A549 (cell line): Measurements from ENCODE around the gene ALG6. TPM values are rescaled to one million over a fixed set of nuclear protein-coding genes. Genes with fewer than 3 reads are reported as not detected.

Source experiments
- ATAC-seq, 2 experiments: fragments of 200-7000 bp in 1 of 2; fragments of >200 bp in 1 of 2; cut with Nextera tagmentation in 1 of 2; cut with Tn5 transposase in 1 of 2; 3 replicates each; pipeline versions ENCODE4 v1.8.0 to v1.9.1; 2018 to 2020; ENCODE audit warnings: mild to moderate bottlenecking in 1 of 2, moderate library complexity in 1 of 2
- CTCF ChIA-PET: fragments of 300-600 bp; sonication (Branson Sonifier 250); formaldehyde crosslinking; extraction: SDS; loops from one replicate; lab custom pipeline; 2021; ENCODE audit warnings: antibody characterized with exemption, inconsistent platforms; lab: Yijun Ruan, JAX
- POLR2A ChIA-PET: fragments of 350-600 bp; formaldehyde crosslinking; extraction: SDS; loops from one replicate; lab custom pipeline; 2021; ENCODE audit warnings: antibody characterized with exemption, inconsistent platforms; lab: Yijun Ruan, JAX
- DNase-seq, 2 experiments: peaks; one replicate each; pipeline versions ENCODE4 v3.0.0 to v3.0.0-alpha.2; 2011 to 2016; ENCODE audit warnings: low read depth in 1 of 2, low spot score in 1 of 2
- FAIRE-seq: peaks from 2 replicates; lab custom pipeline; 2011; peaks lifted over from hg19 to GRCh38; lab: Jason Lieb, UNC
- H3K27ac ChIP-seq, 2 experiments: fragments of >200 bp; sonication (Bioruptor Twin); formaldehyde crosslinking; 3 replicates each; pipeline ENCODE4 v1.5.1; 2016 to 2017
- H3K4me1 ChIP-seq: fragments of >200 bp; sonication (Bioruptor Twin); formaldehyde crosslinking; 3 replicates; pipeline ENCODE4 v1.6.1; 2016
- H3K4me2 ChIP-seq: fragments of >200 bp; sonication (Bioruptor Twin); formaldehyde crosslinking; 3 replicates; pipeline ENCODE4 v1.6.1; 2016
- H3K4me3 ChIP-seq: fragments of >200 bp; sonication (Bioruptor Twin); formaldehyde crosslinking; 3 replicates; pipeline ENCODE4 v1.5.1; 2016
- H3K9me3 ChIP-seq: fragments of >200 bp; sonication (Bioruptor Twin); formaldehyde crosslinking; 3 replicates; pipeline ENCODE4 v1.6.1; 2016
- CBX8 ChIP-seq: fragments of 200-600 bp; sonication (generic); IDR thresholded peaks from 2 replicates; pipeline ENCODE4 v1.6.1; 2016
- EHF ChIP-seq: fragments of 250-450 bp; sonication (Bioruptor Pico); IDR thresholded peaks from 2 replicates; pipeline ENCODE4 v1.5.0; 2020; ENCODE audit warnings: mild to moderate bottlenecking
- ESRRA ChIP-seq: fragments of 150-350 bp; IDR thresholded peaks from 2 replicates; pipeline ENCODE4 v1.6.1; 2014; ENCODE audit warnings: mild to moderate bottlenecking, low read length, borderline replicate concordance
- GATA3 ChIP-seq: IDR thresholded peaks from 2 replicates; pipeline ENCODE4 v1.6.1; 2012; ENCODE audit warnings: borderline replicate concordance
- HOXA7 ChIP-seq: fragments of 250-450 bp; sonication (Bioruptor Pico); IDR thresholded peaks from 2 replicates; pipeline ENCODE4 v1.5.0; 2020; ENCODE audit warnings: mild to moderate bottlenecking, moderate library complexity
- MAFK ChIP-seq: fragments of 450-650 bp; IDR thresholded peaks from 2 replicates; pipeline ENCODE4 v1.6.1; 2014; ENCODE audit not compliant: partially characterized antibody
- MAX ChIP-seq: IDR thresholded peaks from 2 replicates; pipeline ENCODE4 v1.6.1; 2012
- MAZ ChIP-seq: fragments of 150-350 bp; IDR thresholded peaks from 2 replicates; pipeline ENCODE4 v1.6.1; 2014; ENCODE audit warnings: antibody characterized with exemption, low read depth, low read length, borderline replicate concordance
- PHF8 ChIP-seq: fragments of 200-600 bp; sonication (generic); IDR thresholded peaks from 2 replicates; pipeline ENCODE4 v1.6.1; 2016; ENCODE audit warnings: low read depth, mild to moderate bottlenecking, antibody characterized with exemption, moderate library complexity, borderline replicate concordance
- REST ChIP-seq: fragments of 200-600 bp; sonication (generic); IDR thresholded peaks from 2 replicates; pipeline ENCODE4 v1.6.1; 2016; ENCODE audit warnings: antibody characterized with exemption, mild to moderate bottlenecking, moderate library complexity
- SMC3 ChIP-seq: fragments of >200 bp; sonication (Bioruptor Twin); formaldehyde crosslinking; IDR thresholded peaks from 3 replicates; pipeline ENCODE4 v1.6.1; 2018; ENCODE audit warnings: inconsistent platforms
- TFCP2L1 ChIP-seq: fragments of 250-450 bp; sonication (Bioruptor Pico); IDR thresholded peaks from 2 replicates; pipeline ENCODE4 v1.5.0; 2021; ENCODE audit warnings: mild to moderate bottlenecking
- USF2 ChIP-seq: fragments of 450-650 bp; IDR thresholded peaks from 2 replicates; pipeline ENCODE4 v1.6.1; 2014; ENCODE audit warnings: antibody characterized with exemption
- ZNF302 ChIP-seq: fragments of 250-450 bp; sonication (Bioruptor Pico); IDR thresholded peaks from 2 replicates; pipeline ENCODE4 v1.9.0; 2021; ENCODE audit warnings: inconsistent platforms, mild to moderate bottlenecking, moderate library complexity
- WGBS: methylation state at CpG from one replicate; pipeline ENCODE4 v1.1.6; 2017; ENCODE audit errors: missing lambda C conversion rate; 5-methylcytosine and 5-hydroxymethylcytosine counted together
- polyA plus RNA-seq, 4 experiments: library from polyadenylated mRNA; depleted of rRNA in 3 of 4; stranded (reverse); fragments of >200 nt; fragmentation: RNase III in 1 of 4; extraction: RNeasy Plus Mini Kit Qiagen cat#74134 plus additional on column Dnase treatment in 1 of 4; gene quantifications; 2 replicates in 3 of 4; 3 replicates in 1 of 4; pipeline ENCODE4 v1.2.3, GENCODE V29; 2011 to 2017
- TF ChIP-seq, protein P1 (sequence below): fragments of >200 bp; sonication (Bioruptor Twin); formaldehyde crosslinking; IDR thresholded peaks from 2 replicates; pipeline ENCODE4 v1.6.1; 2016
- TF ChIP-seq, protein P2 (sequence below): fragments of >200 bp; sonication (Bioruptor Twin); formaldehyde crosslinking; IDR thresholded peaks from 3 replicates; pipeline ENCODE4 v1.6.1; 2016

ALG6 gene
- polyA plus RNA-seq, 2 of the 4 experiments (the other 2 are of a cell fraction) = 8.3 to 19.6 TPM

GRCh38 chr1:63321066-63321784, 46.2 kb upstream of the ALG6 start:
- ChIA-PET POLR2A (no interaction called here), CTCF (interaction anchor here (1.0 kb wide), 1 partner anchor 120 kb away, joined by 3 read pairs; no protein-coding TSS in a partner anchor)

GRCh38 chr1:63321785-63322113, 45.7 kb upstream of the ALG6 start:
- CTCF ChIA-PET = interaction anchor here (1.0 kb wide), 1 partner anchor 120 kb away, joined by 3 read pairs; no protein-coding TSS in a partner anchor
- DNase-seq = no peak
- peaks cover 4% of the 10 kb centered on the region; the same call in 1 of the 3 replicates for H3K4me1 ChIP-seq
- no peak for TF ChIP-seq GATA3
- no peak for TF ChIP-seq MAFK
- TF ChIP-seq, all 56 proteins: peak for 0
- FAIRE-seq = no peak
- Histone ChIP-seq H3K4me3 (peak overlapping the region; percentile 90), H3K9me3 (no peaks in the 10 kb centered on the region), H3K4me2 (peak overlapping the region; percentile 97), H3K27ac (peak overlapping the region; percentile 81 to 96; a peak in 4 of 6 replicates)
- 74% methylated on average over 12 of the region's 12 CpGs for WGBS
- POLR2A ChIA-PET = no interaction called here
- ATAC-seq = no peak

More at GRCh38 chr1:63321066-63321784, 46.2 kb upstream of the ALG6 start:
- Histone ChIP-seq H3K27ac (no peak overlapping the region), H3K4me2 (peak overlapping the region; percentile 97; the same call in 1 of the 3 replicates)
- TF ChIP-seq HOXA7 (CRISPR knock-in tag) = no peak
- no peak for TF ChIP-seq EHF (CRISPR knock-in tag)
- TF ChIP-seq, all 56 proteins: peak for 0
- Histone ChIP-seq H3K9me3 (no peaks in the 10 kb centered on the region), H3K4me1 (peaks cover 4% of the 10 kb centered on the region; the same call in 1 of the 3 replicates), H3K4me3 (no peak overlapping the region)
- DNase-seq = no peak
- no peak for ATAC-seq
- 95% methylated on average over 38 of the region's 39 CpGs for WGBS
- FAIRE-seq = no peak

GRCh38 chr1:63322114-63322943, 45.1 kb upstream of the ALG6 start, which contains the start of gene FOXD3:
Gene FOXD3 (plus strand): TSS chr1:63322567. CDS start chr1:63323059, 492 bp downstream.
- no peak for FAIRE-seq
- peak within 1 kb of the TSS; percentile 81 to 96 for H3K27ac ChIP-seq
- H3K9me3 ChIP-seq = no peaks in the 10 kb centered on the region
- peaks cover 4% of the 10 kb centered on the region; the same call in 1 of the 3 replicates for H3K4me1 ChIP-seq
- CTCF ChIA-PET = interaction anchor here (1.0 kb wide), 2 partner anchors 119 to 216 kb away, joined by 3 to 4 read pairs; no protein-coding TSS in a partner anchor
- DNase-seq = peak; percentile 41 to 74
- POLR2A ChIA-PET = no interaction called here
- TF ChIP-seq ZNF302 (CRISPR knock-in tag) (no peak), USF2 (peak; percentile 87), CBX8 (no peak), MAX (no peak; the same call in 1 of the 2 replicates), REST (no peak), SMC3 (no peak), PHF8 (0 out of 2 replicates have a peak, but pooled peaks have one; percentile 34), TFCP2L1 (CRISPR knock-in tag) (no peak), MAZ (no peak), ESRRA (no peak)
- TF ChIP-seq, protein P1, sequence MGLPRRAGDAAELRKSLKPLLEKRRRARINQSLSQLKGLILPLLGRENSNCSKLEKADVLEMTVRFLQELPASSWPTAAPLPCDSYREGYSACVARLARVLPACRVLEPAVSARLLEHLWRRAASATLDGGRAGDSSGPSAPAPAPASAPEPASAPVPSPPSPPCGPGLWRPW = no peak
- TF ChIP-seq, protein P2, sequence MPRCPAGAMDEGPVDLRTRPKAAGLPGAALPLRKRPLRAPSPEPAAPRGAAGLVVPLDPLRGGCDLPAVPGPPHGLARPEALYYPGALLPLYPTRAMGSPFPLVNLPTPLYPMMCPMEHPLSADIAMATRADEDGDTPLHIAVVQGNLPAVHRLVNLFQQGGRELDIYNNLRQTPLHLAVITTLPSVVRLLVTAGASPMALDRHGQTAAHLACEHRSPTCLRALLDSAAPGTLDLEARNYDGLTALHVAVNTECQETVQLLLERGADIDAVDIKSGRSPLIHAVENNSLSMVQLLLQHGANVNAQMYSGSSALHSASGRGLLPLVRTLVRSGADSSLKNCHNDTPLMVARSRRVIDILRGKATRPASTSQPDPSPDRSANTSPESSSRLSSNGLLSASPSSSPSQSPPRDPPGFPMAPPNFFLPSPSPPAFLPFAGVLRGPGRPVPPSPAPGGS = no peak
- H3K4me3 ChIP-seq = peak within 1 kb of the TSS; percentile 90
- peak; percentile 52 to 71 for ATAC-seq
- peak within 1 kb of the TSS; percentile 97 for H3K4me2 ChIP-seq
- under 1% methylated on average over 10 of the region's 85 CpGs for WGBS
